PFSK-1 (cell line): ENCODE data around the gene WNK3.

Experiments used
- FOXP2 ChIP-seq: optimal IDR thresholded peaks from 2 replicates; pipeline ENCODE3; 2011; ENCODE audit warnings: borderline replicate concordance, control low read depth, inconsistent platforms; ENCODE audit not compliant: insufficient read depth; ENCODE audit errors: extremely low read length, extremely low read depth
- POLR2AphosphoS5 ChIP-seq: IDR thresholded peaks from 2 replicates; pipeline ENCODE4 v1.6.1; 2012; ENCODE audit warnings: low read depth, mild to moderate bottlenecking, control low read depth, low read length, moderate library complexity
- REST ChIP-seq, 2 experiments: IDR thresholded peaks; 2 replicates each; pipeline versions ENCODE4 v1.6.1 to v1.8.0; 2011 to 2012; ENCODE audit warnings: low read depth in 2 of 2, low read length in 2 of 2, control low read depth in 1 of 2, inconsistent platforms in 1 of 2, mild to moderate bottlenecking in 1 of 2, moderate library complexity in 1 of 2; ENCODE audit not compliant: insufficient read depth in 1 of 2
- SIN3A ChIP-seq: IDR thresholded peaks from 2 replicates; pipeline ENCODE4 v1.6.1; 2012; ENCODE audit warnings: mild to moderate bottlenecking, low read length, moderate library complexity, borderline replicate concordance; ENCODE audit not compliant: insufficient read depth
- TAF1 ChIP-seq: IDR thresholded peaks from 2 replicates; pipeline ENCODE4 v1.6.1; 2012; ENCODE audit warnings: low read length, control low read depth, borderline replicate concordance; ENCODE audit not compliant: insufficient read depth

Gene WNK3

GRCh38 chrX:54301516-54301915 lies 56.3 kb downstream of the WNK3 start:
- no peak for TF ChIP-seq REST (IDR thresholded peaks at IDR 0.05; ENCODE audit: insufficient read depth in 1 of 2, low read depth in 2 of 2, low read length in 2 of 2)

- TF ChIP-seq FOXP2 = no peak
Measured at GRCh38 chrX:54294306-54294705, 63.5 kb downstream of the WNK3 start.

DNA sequence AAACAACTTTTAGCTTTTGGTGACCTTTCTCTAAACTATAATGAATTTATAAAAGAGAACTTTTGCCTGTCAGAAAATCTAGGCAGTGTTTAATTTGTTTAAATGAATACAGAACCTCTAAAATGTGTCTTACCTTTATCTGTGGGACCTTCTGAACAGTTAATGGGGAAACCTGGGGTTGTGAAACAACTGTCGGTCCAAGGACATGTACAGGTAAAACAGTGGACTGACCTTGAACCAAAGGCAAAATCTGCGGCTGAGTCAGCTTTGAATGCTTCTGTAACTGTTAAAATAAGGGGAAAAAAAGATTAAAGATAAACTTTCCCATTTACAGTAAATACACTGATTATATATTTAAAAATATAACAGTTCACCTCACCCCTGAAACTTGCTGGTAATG lies 65.1 kb downstream of the WNK3 start:
- no peak for TF ChIP-seq REST (IDR thresholded peaks at IDR 0.05; ENCODE audit: insufficient read depth in 1 of 2, low read depth in 2 of 2, low read length in 2 of 2)
- no peak for TF ChIP-seq FOXP2
- no peak for TF ChIP-seq SIN3A

GRCh38 chrX:54291758-54292157 lies 66.1 kb downstream of the WNK3 start:
- no peak for TF ChIP-seq POLR2AphosphoS5
- no peak for TF ChIP-seq SIN3A
- no peak for TF ChIP-seq REST (IDR thresholded peaks at IDR 0.05; ENCODE audit: insufficient read depth in 1 of 2, low read depth in 2 of 2, low read length in 2 of 2)
- TF ChIP-seq TAF1 = no peak
- TF ChIP-seq FOXP2 = no peak

DNA sequence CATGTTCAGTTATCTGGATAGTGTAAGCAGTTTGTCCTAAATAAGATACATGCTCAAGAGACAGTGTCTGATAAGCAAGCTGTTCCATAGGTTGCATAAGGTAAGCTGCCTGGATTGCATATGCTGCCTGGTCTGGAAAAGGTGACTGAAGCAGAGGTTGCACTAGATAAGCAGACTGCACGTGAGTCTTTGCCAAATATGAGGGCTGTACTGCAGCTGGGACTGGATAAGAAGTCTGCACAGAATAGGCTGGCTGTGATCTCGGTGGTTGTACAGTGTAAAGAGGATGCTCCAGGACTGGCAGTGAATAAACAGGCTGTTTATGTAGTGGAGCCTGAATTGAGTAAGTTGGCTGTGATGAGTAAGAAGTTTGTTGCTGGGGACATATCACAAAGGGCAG lies 68.9 kb downstream of the WNK3 start:
- no peak for TF ChIP-seq POLR2AphosphoS5

- TF ChIP-seq REST (IDR thresholded peaks at IDR 0.05; ENCODE audit: insufficient read depth in 1 of 2, low read depth in 2 of 2, low read length in 2 of 2) (peak in 1 of 2 experiments; percentile 48; a peak in 1 of 4 replicates), TAF1 (no peak), POLR2AphosphoS5 (no peak), SIN3A (no peak), FOXP2 (no peak)
Measured at GRCh38 chrX:54288277-54288676, 69.6 kb downstream of the WNK3 start.
